GM12878 (cell line): ENCODE measurements around the gene ATP13A2. TPM values are rescaled to one million over a fixed set of nuclear protein-coding genes. Genes with fewer than 3 reads are reported as not detected.

Experiments
- ATAC-seq: fragments of 200-7000 bp; cut with Tn5 transposase; 3 replicates; pipeline ENCODE4 v1.9.1; 2020; ENCODE audit warnings: mild to moderate bottlenecking, moderate library complexity
- BruUV-seq: library from RNA; stranded (reverse); fragments of 400-500 nt; replicated peaks from 2 replicates; lab custom pipeline; 2021; lab: Mats Ljungman, UMichigan
- CTCF ChIA-PET: fragments of 300-600 bp; sonication (Branson Sonifier 250); formaldehyde crosslinking; extraction: SDS; loops from one replicate; lab custom pipeline; 2021; ENCODE audit warnings: inconsistent platforms; lab: Yijun Ruan, JAX
- POLR2A ChIA-PET: fragments of 350-600 bp; formaldehyde crosslinking; extraction: SDS; loops from one replicate; lab custom pipeline; 2021; ENCODE audit warnings: inconsistent platforms; lab: Charles Lee
- RAD21 ChIA-PET: fragments of 300-600 bp; sonication (Branson Sonifier 250); formaldehyde crosslinking; loops from one replicate; lab custom pipeline; 2023; ENCODE audit warnings: antibody characterized with exemption; ENCODE audit not compliant: unreplicated experiment; lab: Charles Lee
- SMC1A ChIA-PET: fragments of 300-600 bp; sonication (Branson Sonifier 250); formaldehyde crosslinking; loops from one replicate; lab custom pipeline; 2023; ENCODE audit not compliant: unreplicated experiment, uncharacterized antibody; lab: Charles Lee
- DNase-seq: peaks from one replicate; pipeline ENCODE4 v3.0.0-alpha.2; 2011; ENCODE audit warnings: low read depth, low spot score
- FAIRE-seq: peaks from 3 replicates; lab custom pipeline; 2011; peaks lifted over from hg19 to GRCh38; lab: Jason Lieb, UNC
- H2AFZ ChIP-seq: 2 replicates; pipeline ENCODE4 v1.6.0; 2011; ENCODE audit warnings: low read depth, low read length, control low read depth; ENCODE audit not compliant: control insufficient read depth
- H3K27ac ChIP-seq: 2 replicates; pipeline ENCODE4 v1.5.1; 2011; ENCODE audit warnings: control low read depth; ENCODE audit not compliant: control insufficient read depth, insufficient read depth
- H3K27me3 ChIP-seq, 2 experiments: replicated peaks in 1 of 2; 2 replicates each; pipeline versions ENCODE4 v1.6.0 to v1.6.1; 2011; ENCODE audit warnings: low read length in 1 of 2; ENCODE audit not compliant: control insufficient read depth in 2 of 2, insufficient read depth in 2 of 2
- H3K36me3 ChIP-seq, 2 experiments: 2 replicates each; pipeline ENCODE4 v1.5.1; 2011; ENCODE audit warnings: low read length in 1 of 2; ENCODE audit not compliant: control insufficient read depth in 2 of 2, insufficient read depth in 2 of 2
- H3K4me1 ChIP-seq: 2 replicates; pipeline ENCODE4 v1.6.1; 2011; ENCODE audit warnings: mild to moderate bottlenecking, low read length, moderate library complexity, mixed read lengths; ENCODE audit not compliant: control insufficient read depth, insufficient read depth
- H3K4me2 ChIP-seq: 2 replicates; pipeline ENCODE4 v1.6.0; 2011; ENCODE audit warnings: control low read depth; ENCODE audit not compliant: control insufficient read depth, insufficient read depth
- H3K4me3 ChIP-seq: fragments of 200-600 bp; sonication (generic); 2 replicates; pipeline ENCODE4 v1.5.1; 2016
- H3K79me2 ChIP-seq: 2 replicates; pipeline ENCODE4 v1.6.0; 2011; ENCODE audit warnings: low read length; ENCODE audit not compliant: control insufficient read depth, insufficient read depth
- H3K9ac ChIP-seq: 2 replicates; pipeline ENCODE4 v1.8.0; 2011; ENCODE audit warnings: low read length, control low read depth, mixed read lengths; ENCODE audit not compliant: control insufficient read depth, insufficient read depth
- H3K9me3 ChIP-seq: replicated peaks from 3 replicates; pipeline ENCODE4 v1.5.1; 2011; ENCODE audit warnings: mild to moderate bottlenecking, low read length; ENCODE audit not compliant: control insufficient read depth, insufficient read depth
- H4K20me1 ChIP-seq: 2 replicates; pipeline ENCODE4 v1.6.0; 2011; ENCODE audit not compliant: control insufficient read depth, insufficient read depth
- ATF7 ChIP-seq: fragments of 450-650 bp; IDR thresholded peaks from 2 replicates; pipeline ENCODE4 v1.6.1; 2016; ENCODE audit warnings: low read depth, mild to moderate bottlenecking
- KDM1A ChIP-seq: fragments of 200-600 bp; sonication (generic); IDR thresholded peaks from 2 replicates; pipeline ENCODE4 v1.6.1; 2016; ENCODE audit warnings: borderline replicate concordance
- MTA2 ChIP-seq: fragments of 450-650 bp; IDR thresholded peaks from 2 replicates; pipeline ENCODE4 v1.6.1; 2016; ENCODE audit warnings: low read depth, mild to moderate bottlenecking, moderate library complexity
- NBN ChIP-seq: fragments of 450-650 bp; IDR thresholded peaks from 2 replicates; pipeline ENCODE4 v1.6.1; 2016
- NR2C2 ChIP-seq: IDR thresholded peaks from 2 replicates; pipeline ENCODE4 v1.6.1; 2011; ENCODE audit warnings: borderline replicate concordance, low read depth; ENCODE audit not compliant: control insufficient read depth, insufficient read length
- REST ChIP-seq: IDR thresholded peaks from 2 replicates; pipeline ENCODE4 v1.6.1; 2012; ENCODE audit warnings: mild to moderate bottlenecking, low read depth, low read length
- SMC3 ChIP-seq: IDR thresholded peaks from 2 replicates; pipeline ENCODE4 v1.6.1; 2011; ENCODE audit warnings: low read length, improper control_type of control experiment, borderline replicate concordance
- SP1 ChIP-seq: IDR thresholded peaks from one replicate; pipeline ENCODE4 v1.6.1; 2011; ENCODE audit warnings: low read depth, low read length
- ZBTB4 ChIP-seq: fragments of 450-650 bp; formaldehyde crosslinking; IDR thresholded peaks from 2 replicates; pipeline ENCODE4 v1.4.0; 2022; ENCODE audit warnings: mild to moderate bottlenecking, moderate library complexity
- WGBS: methylation state at CpG from one replicate; pipeline ENCODE4 v1.1.6; 2016; ENCODE audit warnings: low lambda C conversion rate; ENCODE audit not compliant: insufficient replicate concordance, insufficient coverage; ENCODE audit errors: missing lambda C conversion rate; 5-methylcytosine and 5-hydroxymethylcytosine counted together
- in situ Hi-C: fragments of 300-500 bp; cut with MboI; formaldehyde crosslinking; loops from 9 replicates; pipeline ENCODE4 v1.14.3; 2018; ENCODE audit warnings: mixed read lengths
- intact Hi-C: fragments of 100-400 bp; cut with micrococcal nuclease; formaldehyde crosslinking; loops from one replicate; pipeline ENCODE4 v1.14.2; 2022; ENCODE audit not compliant: unreplicated experiment
- polyA plus RNA-seq, 11 experiments: library from polyadenylated mRNA; depleted of rRNA in 4 of 11; unstranded in 6 of 11; stranded (reverse) in 5 of 11; fragments of >200 nt; fragmentation: Nextera tagmentation in 4 of 11; fragmentation: Illumina TruSeq in 1 of 11; extraction: Ambion mirVana in 4 of 11; extraction: Trizol in 1 of 11; gene quantifications; 1 replicate in 1 of 11; 2 replicates in 10 of 11; pipeline versions ENCODE4 v1.2.1 to v1.2.3, GENCODE V29; 2011 to 2016; ENCODE audit warnings: inconsistent platforms in 2 of 11, missing spikeins in 2 of 11, low read depth in 1 of 11
- total RNA-seq, 4 experiments: library from RNA; depleted of rRNA in 3 of 4; stranded (reverse); fragments of >200 nt in 3 of 4; fragmentation: Illumina TruSeq in 1 of 4; extraction: Trizol in 1 of 4; gene quantifications; 2 replicates each; pipeline versions ENCODE4 v1.2.1 to v1.2.3, GENCODE V29; 2013 to 2021

ATP13A2 gene
- total and polyA plus RNA-seq, 10 of the 15 experiments (the other 5 are each of a cell fraction or from before 2014, with no cell fraction given) = 0.24 to 30.5 (median 8.0) TPM

- Histone ChIP-seq H3K4me1 (no peaks in the 10 kb centered on the region), H3K9me3 (no peaks in the 10 kb centered on the region), H3K79me2 (no peaks in the 10 kb centered on the region), H3K27me3 (peaks cover 7 to 13% of the 10 kb centered on the region in 2 experiments; a peak in 3 of 4 replicates), H3K4me3 (no peak overlapping the region), H3K27ac (no peak overlapping the region)
- ATAC-seq (no peak), DNase-seq (no peak)
- POLR2A ChIA-PET = no interaction called here
- TF ChIP-seq SP1 (no peak), MTA2 (no peak), ATF7 (no peak), NBN (no peak)
- TF ChIP-seq, all 136 proteins: peak for 0
- ChIA-PET CTCF (interaction anchor here (1.0 kb wide), 1 partner anchor 19 kb away, joined by 6 read pairs; no protein-coding TSS in a partner anchor), RAD21 (no interaction called here), SMC1A (interaction anchor here (0.6 kb wide), 1 partner anchor 67 kb away, joined by 3 read pairs; no protein-coding TSS in a partner anchor)
- no peak overlapping the region for H3K9ac ChIP-seq
- no peaks in the 10 kb centered on the region for H3K36me3 ChIP-seq
- no peak overlapping the region for H3K4me2 ChIP-seq
- in situ Hi-C loops (no loop called here), intact Hi-C loops (no loop called here)
- FAIRE-seq = no peak
- BruUV-seq = no TSS peak
- WGBS = 24% methylated on average over 20 of the region's 20 CpGs
- no peak overlapping the region for H2AFZ ChIP-seq
- no peaks in the 10 kb centered on the region for H4K20me1 ChIP-seq
These were observed 32.9 kb downstream of the ATP13A2 start for GRCh38 chr1:16978567-16979474.

- Histone ChIP-seq H4K20me1 (no peaks in the 10 kb centered on the region), H3K27me3 (peaks cover 7 to 13% of the 10 kb centered on the region in 2 experiments; a peak in 3 of 4 replicates), H3K36me3 (no peaks in the 10 kb centered on the region), H2AFZ (no peak overlapping the region), H3K9ac (no peak overlapping the region), H3K4me3 (no peak overlapping the region), H3K27ac (no peak overlapping the region), H3K9me3 (no peaks in the 10 kb centered on the region), H3K4me2 (no peak overlapping the region), H3K4me1 (no peaks in the 10 kb centered on the region), H3K79me2 (no peaks in the 10 kb centered on the region)
- no peak for DNase-seq
- RAD21 ChIA-PET = no interaction called here
- no peak for FAIRE-seq
- CTCF ChIA-PET = interaction anchor here (1.0 kb wide), 1 partner anchor 18 kb away, joined by 6 read pairs; no protein-coding TSS in a partner anchor
- no TSS peak for BruUV-seq
- WGBS = 16% methylated on average over 3 of the region's 4 CpGs
- intact Hi-C loops (no loop called here), in situ Hi-C loops (no loop called here)
- POLR2A ChIA-PET = no interaction called here
- SMC1A ChIA-PET = no interaction called here
- ATAC-seq = no peak
- TF ChIP-seq KDM1A (no peak), NR2C2 (no peak), SMC3 (no peak), ZBTB4 (CRISPR knock-in tag) (no peak), REST (no peak)
These were observed 33.6 kb downstream of the ATP13A2 start for GRCh38 chr1:16978139-16978538.
